Measurements from ENCODE around the gene IL1R2. TPM values are rescaled to one million over a fixed set of nuclear protein-coding genes. Genes with fewer than 3 reads are reported as not detected.

The IL1R2 gene
- total and polyA plus RNA-seq, 9 of the 15 experiments (the other 6 are each of a cell fraction or from before 2014, with no cell fraction given): 0.13 TPM; not detected in 8

DNA sequence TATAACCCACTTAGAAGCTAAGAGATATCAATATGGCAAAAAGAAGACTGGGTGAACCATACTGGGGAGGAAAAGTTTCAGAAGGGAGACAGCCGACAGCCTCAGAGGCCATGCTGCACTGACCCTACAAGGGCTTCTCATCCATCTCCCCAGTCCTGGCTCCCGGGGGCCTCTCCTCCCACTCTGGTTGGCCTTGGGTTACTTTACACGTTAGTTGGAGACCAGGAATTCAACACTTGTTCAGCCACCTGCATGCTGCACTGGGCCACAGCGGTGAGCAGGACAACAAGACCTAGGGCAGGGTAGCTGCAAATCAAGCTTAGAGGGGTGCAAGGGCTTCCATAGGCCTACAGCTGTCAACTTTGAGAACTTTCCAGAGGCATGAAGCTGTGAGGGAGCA lies 28.6 kb upstream of the IL1R2 start (continued):
- TF ChIP-seq, protein P1, sequence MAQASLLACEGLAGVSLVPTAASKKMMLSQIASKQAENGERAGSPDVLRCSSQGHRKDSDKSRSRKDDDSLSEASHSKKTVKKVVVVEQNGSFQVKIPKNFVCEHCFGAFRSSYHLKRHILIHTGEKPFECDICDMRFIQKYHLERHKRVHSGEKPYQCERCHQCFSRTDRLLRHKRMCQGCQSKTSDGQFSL (CRISPR knock-in tag; IDR thresholded peaks at IDR 0.05): no peak
- TF ChIP-seq, protein P1 (tag; IDR thresholded peaks at IDR 0.05): no peak
- TF ChIP-seq ASH1L (IDR thresholded peaks at IDR 0.05; ENCODE audit: borderline replicate concordance, low read depth, partially characterized antibody) (no peak), ZKSCAN8 (CRISPR knock-in tag; IDR thresholded peaks at IDR 0.05) (no peak), ZNF778 (CRISPR knock-in tag; IDR thresholded peaks at IDR 0.05) (no peak), CREM (IDR thresholded peaks at IDR 0.05; ENCODE audit: low read depth) (no peak), ELF1 (tag; IDR thresholded peaks at IDR 0.05) (no peak), ZBTB7A (IDR thresholded peaks at IDR 0.05; ENCODE audit: borderline replicate concordance, control insufficient read depth, low read depth, low read length) (no peak)
- TF ChIP-seq, protein P2, sequence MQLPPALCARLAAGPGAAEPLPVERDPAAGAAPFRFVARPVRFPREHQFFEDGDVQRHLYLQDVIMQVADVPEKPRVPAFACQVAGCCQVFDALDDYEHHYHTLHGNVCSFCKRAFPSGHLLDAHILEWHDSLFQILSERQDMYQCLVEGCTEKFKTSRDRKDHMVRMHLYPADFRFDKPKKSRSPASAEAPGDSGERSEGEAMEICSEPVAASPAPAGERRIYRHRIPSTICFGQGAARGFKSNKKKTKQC (CRISPR knock-in tag; IDR thresholded peaks at IDR 0.05): no peak
- TF ChIP-seq, protein P3, sequence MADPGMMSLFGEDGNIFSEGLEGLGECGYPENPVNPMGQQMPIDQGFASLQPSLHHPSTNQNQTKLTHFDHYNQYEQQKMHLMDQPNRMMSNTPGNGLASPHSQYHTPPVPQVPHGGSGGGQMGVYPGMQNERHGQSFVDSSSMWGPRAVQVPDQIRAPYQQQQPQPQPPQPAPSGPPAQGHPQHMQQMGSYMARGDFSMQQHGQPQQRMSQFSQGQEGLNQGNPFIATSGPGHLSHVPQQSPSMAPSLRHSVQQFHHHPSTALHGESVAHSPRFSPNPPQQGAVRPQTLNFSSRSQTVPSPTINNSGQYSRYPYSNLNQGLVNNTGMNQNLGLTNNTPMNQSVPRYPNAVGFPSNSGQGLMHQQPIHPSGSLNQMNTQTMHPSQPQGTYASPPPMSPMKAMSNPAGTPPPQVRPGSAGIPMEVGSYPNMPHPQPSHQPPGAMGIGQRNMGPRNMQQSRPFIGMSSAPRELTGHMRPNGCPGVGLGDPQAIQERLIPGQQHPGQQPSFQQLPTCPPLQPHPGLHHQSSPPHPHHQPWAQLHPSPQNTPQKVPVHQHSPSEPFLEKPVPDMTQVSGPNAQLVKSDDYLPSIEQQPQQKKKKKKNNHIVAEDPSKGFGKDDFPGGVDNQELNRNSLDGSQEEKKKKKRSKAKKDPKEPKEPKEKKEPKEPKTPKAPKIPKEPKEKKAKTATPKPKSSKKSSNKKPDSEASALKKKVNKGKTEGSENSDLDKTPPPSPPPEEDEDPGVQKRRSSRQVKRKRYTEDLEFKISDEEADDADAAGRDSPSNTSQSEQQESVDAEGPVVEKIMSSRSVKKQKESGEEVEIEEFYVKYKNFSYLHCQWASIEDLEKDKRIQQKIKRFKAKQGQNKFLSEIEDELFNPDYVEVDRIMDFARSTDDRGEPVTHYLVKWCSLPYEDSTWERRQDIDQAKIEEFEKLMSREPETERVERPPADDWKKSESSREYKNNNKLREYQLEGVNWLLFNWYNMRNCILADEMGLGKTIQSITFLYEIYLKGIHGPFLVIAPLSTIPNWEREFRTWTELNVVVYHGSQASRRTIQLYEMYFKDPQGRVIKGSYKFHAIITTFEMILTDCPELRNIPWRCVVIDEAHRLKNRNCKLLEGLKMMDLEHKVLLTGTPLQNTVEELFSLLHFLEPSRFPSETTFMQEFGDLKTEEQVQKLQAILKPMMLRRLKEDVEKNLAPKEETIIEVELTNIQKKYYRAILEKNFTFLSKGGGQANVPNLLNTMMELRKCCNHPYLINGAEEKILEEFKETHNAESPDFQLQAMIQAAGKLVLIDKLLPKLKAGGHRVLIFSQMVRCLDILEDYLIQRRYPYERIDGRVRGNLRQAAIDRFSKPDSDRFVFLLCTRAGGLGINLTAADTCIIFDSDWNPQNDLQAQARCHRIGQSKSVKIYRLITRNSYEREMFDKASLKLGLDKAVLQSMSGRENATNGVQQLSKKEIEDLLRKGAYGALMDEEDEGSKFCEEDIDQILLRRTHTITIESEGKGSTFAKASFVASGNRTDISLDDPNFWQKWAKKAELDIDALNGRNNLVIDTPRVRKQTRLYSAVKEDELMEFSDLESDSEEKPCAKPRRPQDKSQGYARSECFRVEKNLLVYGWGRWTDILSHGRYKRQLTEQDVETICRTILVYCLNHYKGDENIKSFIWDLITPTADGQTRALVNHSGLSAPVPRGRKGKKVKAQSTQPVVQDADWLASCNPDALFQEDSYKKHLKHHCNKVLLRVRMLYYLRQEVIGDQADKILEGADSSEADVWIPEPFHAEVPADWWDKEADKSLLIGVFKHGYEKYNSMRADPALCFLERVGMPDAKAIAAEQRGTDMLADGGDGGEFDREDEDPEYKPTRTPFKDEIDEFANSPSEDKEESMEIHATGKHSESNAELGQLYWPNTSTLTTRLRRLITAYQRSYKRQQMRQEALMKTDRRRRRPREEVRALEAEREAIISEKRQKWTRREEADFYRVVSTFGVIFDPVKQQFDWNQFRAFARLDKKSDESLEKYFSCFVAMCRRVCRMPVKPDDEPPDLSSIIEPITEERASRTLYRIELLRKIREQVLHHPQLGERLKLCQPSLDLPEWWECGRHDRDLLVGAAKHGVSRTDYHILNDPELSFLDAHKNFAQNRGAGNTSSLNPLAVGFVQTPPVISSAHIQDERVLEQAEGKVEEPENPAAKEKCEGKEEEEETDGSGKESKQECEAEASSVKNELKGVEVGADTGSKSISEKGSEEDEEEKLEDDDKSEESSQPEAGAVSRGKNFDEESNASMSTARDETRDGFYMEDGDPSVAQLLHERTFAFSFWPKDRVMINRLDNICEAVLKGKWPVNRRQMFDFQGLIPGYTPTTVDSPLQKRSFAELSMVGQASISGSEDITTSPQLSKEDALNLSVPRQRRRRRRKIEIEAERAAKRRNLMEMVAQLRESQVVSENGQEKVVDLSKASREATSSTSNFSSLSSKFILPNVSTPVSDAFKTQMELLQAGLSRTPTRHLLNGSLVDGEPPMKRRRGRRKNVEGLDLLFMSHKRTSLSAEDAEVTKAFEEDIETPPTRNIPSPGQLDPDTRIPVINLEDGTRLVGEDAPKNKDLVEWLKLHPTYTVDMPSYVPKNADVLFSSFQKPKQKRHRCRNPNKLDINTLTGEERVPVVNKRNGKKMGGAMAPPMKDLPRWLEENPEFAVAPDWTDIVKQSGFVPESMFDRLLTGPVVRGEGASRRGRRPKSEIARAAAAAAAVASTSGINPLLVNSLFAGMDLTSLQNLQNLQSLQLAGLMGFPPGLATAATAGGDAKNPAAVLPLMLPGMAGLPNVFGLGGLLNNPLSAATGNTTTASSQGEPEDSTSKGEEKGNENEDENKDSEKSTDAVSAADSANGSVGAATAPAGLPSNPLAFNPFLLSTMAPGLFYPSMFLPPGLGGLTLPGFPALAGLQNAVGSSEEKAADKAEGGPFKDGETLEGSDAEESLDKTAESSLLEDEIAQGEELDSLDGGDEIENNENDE (IDR thresholded peaks at IDR 0.05; ENCODE audit: low read depth, low read length): no peak
- TF ChIP-seq, protein P4, sequence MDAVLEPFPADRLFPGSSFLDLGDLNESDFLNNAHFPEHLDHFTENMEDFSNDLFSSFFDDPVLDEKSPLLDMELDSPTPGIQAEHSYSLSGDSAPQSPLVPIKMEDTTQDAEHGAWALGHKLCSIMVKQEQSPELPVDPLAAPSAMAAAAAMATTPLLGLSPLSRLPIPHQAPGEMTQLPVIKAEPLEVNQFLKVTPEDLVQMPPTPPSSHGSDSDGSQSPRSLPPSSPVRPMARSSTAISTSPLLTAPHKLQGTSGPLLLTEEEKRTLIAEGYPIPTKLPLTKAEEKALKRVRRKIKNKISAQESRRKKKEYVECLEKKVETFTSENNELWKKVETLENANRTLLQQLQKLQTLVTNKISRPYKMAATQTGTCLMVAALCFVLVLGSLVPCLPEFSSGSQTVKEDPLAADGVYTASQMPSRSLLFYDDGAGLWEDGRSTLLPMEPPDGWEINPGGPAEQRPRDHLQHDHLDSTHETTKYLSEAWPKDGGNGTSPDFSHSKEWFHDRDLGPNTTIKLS (IDR thresholded peaks at IDR 0.05; ENCODE audit: borderline replicate concordance, low read depth): no peak
- TF ChIP-seq, protein P5, sequence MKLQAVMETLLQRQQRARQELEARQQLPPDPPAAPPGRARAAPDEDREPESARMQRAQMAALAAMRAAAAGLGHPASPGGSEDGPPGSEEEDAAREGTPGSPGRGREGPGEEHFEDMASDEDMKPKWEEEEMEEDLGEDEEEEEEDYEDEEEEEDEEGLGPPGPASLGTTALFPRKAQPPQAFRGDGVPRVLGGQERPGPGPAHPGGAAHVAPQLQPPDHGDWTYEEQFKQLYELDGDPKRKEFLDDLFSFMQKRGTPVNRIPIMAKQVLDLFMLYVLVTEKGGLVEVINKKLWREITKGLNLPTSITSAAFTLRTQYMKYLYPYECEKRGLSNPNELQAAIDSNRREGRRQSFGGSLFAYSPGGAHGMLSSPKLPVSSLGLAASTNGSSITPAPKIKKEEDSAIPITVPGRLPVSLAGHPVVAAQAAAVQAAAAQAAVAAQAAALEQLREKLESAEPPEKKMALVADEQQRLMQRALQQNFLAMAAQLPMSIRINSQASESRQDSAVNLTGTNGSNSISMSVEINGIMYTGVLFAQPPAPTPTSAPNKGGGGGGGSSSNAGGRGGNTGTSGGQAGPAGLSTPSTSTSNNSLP (IDR thresholded peaks at IDR 0.05; ENCODE audit: borderline replicate concordance, low read depth, low read length): no peak

Measured in K562 (cell line).